Jurkat, Clone E6-1 (cell line): Measurements from ENCODE around the gene NUP210.
"Not testable (repeated sequence)": the region's sequence is repeated elsewhere in the genome, so short reads cannot be mapped to it uniquely, and the experiment has no call there.

Experiments
- DNase-seq: peaks from one replicate; pipeline ENCODE4 v3.0.0-alpha.2; 2011; ENCODE audit warnings: low read depth, low spot score
- H3K4me3 ChIP-seq: 2 replicates; pipeline ENCODE4 v1.5.1; 2011; ENCODE audit warnings: mild to moderate bottlenecking, low read length, control low read depth, moderate library complexity

NUP210 gene

GRCh38 chr3:13380971-13381370, 39.2 kb downstream of the NUP210 start:
- DNase-seq: no peak

GRCh38 chr3:13379201-13379830, 40.8 kb downstream of the NUP210 start:
- DNase-seq: no peak
- no peak overlapping the region for H3K4me3 ChIP-seq

More at GRCh38 chr3:13380971-13381370, 39.2 kb downstream of the NUP210 start:
- H3K4me3 ChIP-seq: no peak overlapping the region

DNA sequence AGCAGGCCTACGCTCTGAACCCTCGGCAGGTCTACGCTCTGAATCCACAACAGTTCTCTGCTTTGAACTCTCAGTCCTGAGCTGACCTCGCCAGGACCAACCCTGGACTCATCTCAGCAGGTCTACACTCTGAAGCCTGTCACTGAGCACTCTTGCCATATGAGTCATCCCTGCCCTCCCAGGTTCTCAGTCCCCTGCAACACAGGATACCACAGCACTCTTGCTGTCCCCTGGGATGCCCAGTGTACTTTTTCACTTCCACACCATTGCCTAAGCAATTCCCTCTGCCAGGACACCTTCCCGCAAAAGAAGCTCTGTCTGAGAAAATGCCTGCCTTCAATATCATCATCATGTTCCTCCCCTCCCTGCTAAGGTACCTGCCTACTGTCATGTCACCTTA, 42.0 kb downstream of the NUP210 start:
- H3K4me3 ChIP-seq: no peak overlapping the region
- DNase-seq: no peak

DNA sequence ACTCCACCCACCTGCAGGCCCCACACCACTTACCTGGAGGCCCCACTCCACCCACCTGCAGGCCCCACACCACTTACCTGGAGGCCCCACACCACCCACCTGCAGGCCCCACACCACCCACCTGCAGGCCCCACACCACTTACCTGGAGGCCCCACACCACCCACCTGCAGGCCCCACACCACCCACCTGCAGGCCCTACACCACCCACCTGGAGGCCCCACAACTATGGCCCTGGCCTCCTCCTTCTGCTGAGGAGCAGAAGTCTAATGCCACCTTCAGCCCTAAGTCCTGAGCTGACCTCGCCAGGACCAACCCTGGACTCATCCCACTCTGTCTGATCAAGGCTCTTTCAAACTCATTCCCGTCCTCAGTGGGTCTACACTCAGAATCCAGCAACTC, 42.4 kb downstream of the NUP210 start:
- DNase-seq, H3K4me3 ChIP-seq: not testable (repeated sequence)

GRCh38 chr3:13377021-13377420, 43.1 kb downstream of the NUP210 start:
- DNase-seq: no peak
- no peak overlapping the region for H3K4me3 ChIP-seq

GRCh38 chr3:13376091-13376490, 44.0 kb downstream of the NUP210 start:
- no peak overlapping the region for H3K4me3 ChIP-seq
- no peak for DNase-seq

DNA sequence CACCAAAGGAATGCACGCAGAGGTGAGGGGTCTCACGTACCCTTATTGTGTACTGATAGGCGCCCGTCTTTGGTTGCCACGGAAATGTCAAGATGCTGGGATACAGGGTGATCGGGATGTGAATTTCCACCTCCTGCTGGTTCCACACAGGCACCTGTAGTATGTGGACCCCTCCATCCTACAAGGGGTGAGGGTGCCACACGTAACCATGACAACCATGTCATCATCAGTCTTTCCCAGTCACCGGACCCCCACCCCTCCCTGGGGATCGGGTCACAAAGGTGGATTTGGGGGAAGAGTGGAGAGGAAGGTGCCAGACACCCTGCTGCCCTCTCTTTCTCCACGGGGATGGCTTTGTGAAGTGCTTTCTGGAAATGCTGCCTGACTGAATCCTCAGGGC, 44.7 kb downstream of the NUP210 start:
- H3K4me3 ChIP-seq: no peak overlapping the region
- DNase-seq: no peak

DNA sequence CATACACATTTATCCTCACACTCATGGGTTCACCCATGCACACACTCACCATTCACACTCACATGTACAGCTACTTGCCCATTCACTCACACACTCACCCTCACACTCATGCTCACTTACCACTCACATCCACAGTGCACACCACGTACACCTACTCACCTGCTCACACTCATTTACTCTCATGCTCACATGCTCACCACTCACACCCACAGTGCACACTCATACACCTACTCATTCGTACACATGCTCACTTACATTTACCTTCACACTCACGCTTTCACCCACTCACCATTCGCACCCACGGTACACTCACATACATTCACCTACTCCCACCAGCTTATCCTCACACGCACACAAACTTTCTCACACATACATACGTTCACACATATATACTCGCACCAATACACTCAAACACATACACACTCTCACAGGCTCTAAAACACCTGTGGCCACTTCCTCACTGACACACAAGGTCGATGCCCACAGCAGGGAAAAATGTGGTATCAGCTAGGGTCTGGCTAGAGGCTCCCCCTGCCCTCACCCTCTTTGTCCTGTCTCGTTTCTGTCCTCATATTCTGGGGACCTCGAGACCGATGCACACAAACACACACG, 46.0 kb downstream of the NUP210 start:
- no peak for DNase-seq
- no peak overlapping the region for H3K4me3 ChIP-seq

GRCh38 chr3:13372656-13373055, 47.5 kb downstream of the NUP210 start:
- DNase-seq: no peak
- no peak overlapping the region for H3K4me3 ChIP-seq

DNA sequence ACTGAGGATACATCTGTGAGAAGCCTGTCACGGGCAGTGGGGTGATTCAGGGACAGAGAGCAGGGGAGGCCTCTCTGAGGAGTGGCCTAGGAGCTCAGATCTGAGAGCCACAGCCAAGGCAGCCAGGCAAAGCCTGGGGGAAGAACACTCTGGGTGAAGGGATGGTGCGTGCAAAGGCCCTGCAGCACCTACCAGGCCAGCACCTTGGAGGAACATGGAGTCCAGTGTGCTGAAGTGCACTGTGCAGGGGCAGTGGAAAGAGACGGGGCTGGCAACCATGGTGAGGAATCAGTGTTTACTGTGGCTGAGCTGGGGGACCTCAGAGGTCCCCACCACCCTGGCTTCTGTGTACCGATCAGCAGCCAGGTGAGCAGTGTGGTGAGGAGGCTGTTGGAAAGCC, 48.0 kb downstream of the NUP210 start:
- no peak overlapping the region for H3K4me3 ChIP-seq
- no peak for DNase-seq

- DNase-seq: no peak
Measured at GRCh38 chr3:13371100-13372075, 48.7 kb downstream of the NUP210 start.

DNA sequence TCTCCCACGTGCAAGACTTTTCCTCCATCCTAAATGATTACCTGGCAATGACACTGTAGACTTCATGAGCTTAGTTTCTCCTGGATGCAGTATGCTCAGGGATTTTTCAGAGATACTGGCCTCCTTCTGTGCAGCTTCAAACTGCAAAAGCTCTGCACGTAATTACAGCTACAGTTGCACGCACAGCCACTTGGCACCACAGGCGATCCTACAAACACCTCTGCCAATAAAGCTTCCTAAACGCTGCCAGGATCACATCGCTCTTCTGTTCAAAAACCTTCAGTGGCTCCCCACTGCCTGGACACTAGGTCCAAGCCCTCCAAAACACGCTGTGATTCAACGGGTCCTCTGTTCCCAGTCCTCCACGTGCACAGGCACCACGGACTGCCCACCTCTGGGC, 49.5 kb downstream of the NUP210 start:
- no peak for DNase-seq
- H3K4me3 ChIP-seq: no peak overlapping the region

More at GRCh38 chr3:13371100-13372075, 48.7 kb downstream of the NUP210 start:
- H3K4me3 ChIP-seq: no peak overlapping the region

GRCh38 chr3:13370055-13370454, 50.1 kb downstream of the NUP210 start:
- no peak overlapping the region for H3K4me3 ChIP-seq
- DNase-seq: no peak

DNA sequence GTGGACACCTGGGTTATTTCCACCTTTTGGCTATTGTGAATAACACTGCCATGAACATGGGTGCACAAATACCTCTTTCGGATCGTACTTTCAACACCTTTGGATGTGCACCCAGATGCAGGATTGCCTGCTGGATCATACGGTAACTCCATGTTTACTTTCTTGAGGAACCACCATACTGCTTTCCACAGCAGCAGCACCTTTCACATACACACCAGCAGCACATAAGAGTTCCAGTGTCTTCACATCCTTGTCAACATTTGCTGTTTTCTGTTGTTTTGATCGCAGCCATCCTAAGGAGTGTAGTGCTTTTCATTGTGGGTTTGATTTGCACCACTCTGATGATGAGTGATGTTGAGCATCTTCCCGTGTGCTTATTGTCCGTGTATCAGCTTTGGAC, 51.3 kb downstream of the NUP210 start:
- H3K4me3 ChIP-seq: no peak overlapping the region
- no peak for DNase-seq

- H3K4me3 ChIP-seq: no peak overlapping the region
- no peak for DNase-seq
Measured at GRCh38 chr3:13367728-13368127, 52.4 kb downstream of the NUP210 start.

- no peak for DNase-seq
- no peak overlapping the region for H3K4me3 ChIP-seq
Measured at GRCh38 chr3:13365390-13366379, 54.4 kb downstream of the NUP210 start.

- no peak overlapping the region for H3K4me3 ChIP-seq
- DNase-seq: no peak
Measured at GRCh38 chr3:13364602-13365271, 55.4 kb downstream of the NUP210 start.

GRCh38 chr3:13362551-13362950, 57.6 kb downstream of the NUP210 start:
- no peak for DNase-seq

More at GRCh38 chr3:13362551-13362950, 57.6 kb downstream of the NUP210 start:
- no peak overlapping the region for H3K4me3 ChIP-seq
